Liver (tissue), 9 donors: ENCODE data around the gene VASH2. TPM values are rescaled to one million over a fixed set of nuclear protein-coding genes. Genes with fewer than 3 reads are reported as not detected.

ENCODE experiments used
- DNase-seq: peaks from one replicate; pipeline ENCODE4 v3.0.0-alpha.2; 2017; ENCODE audit warnings: low spot score
- H3K27ac ChIP-seq, 2 donors: one replicate each; pipeline ENCODE4 v1.7.0; 2013; ENCODE audit warnings: inconsistent platforms in 2 of 2, low read length in 2 of 2, control low read depth in 1 of 2, low read depth in 1 of 2, mild to moderate bottlenecking in 1 of 2
- H3K27me3 ChIP-seq, 4 donors: one replicate each; pipeline versions ENCODE4 v1.6.1 to v1.7.0; 2013; ENCODE audit warnings: low read length in 3 of 4, inconsistent platforms in 1 of 4, mild to moderate bottlenecking in 1 of 4, moderate library complexity in 1 of 4; ENCODE audit not compliant: control insufficient read depth in 4 of 4, insufficient read depth in 4 of 4
- H3K36me3 ChIP-seq, 4 donors: one replicate each; pipeline versions ENCODE4 v1.6.1 to v1.7.0; 2013; ENCODE audit warnings: low read length in 3 of 4, mild to moderate bottlenecking in 3 of 4, low read depth in 1 of 4, moderate library complexity in 1 of 4; ENCODE audit not compliant: control insufficient read depth in 4 of 4, insufficient read depth in 3 of 4
- H3K4me1 ChIP-seq, 4 donors: one replicate each; pipeline versions ENCODE4 v1.6.1 to v1.7.0; 2013; ENCODE audit warnings: low read length in 3 of 4, mild to moderate bottlenecking in 3 of 4, moderate library complexity in 1 of 4; ENCODE audit not compliant: control insufficient read depth in 4 of 4, insufficient read depth in 4 of 4
- H3K4me3 ChIP-seq, 3 donors: one replicate each; pipeline versions ENCODE4 v1.6.1 to v1.7.0; 2013; ENCODE audit warnings: low read length in 3 of 3, control low read depth in 1 of 3, low read depth in 1 of 3, mild to moderate bottlenecking in 1 of 3
- H3K9ac ChIP-seq, 2 donors: one replicate each; pipeline ENCODE4 v1.7.0; 2013; ENCODE audit warnings: low read length in 2 of 2, mild to moderate bottlenecking in 2 of 2, moderate library complexity in 2 of 2, control low read depth in 1 of 2, low read depth in 1 of 2
- H3K9me3 ChIP-seq, 4 donors: one replicate each; pipeline versions ENCODE4 v1.6.1 to v1.7.0; 2013; ENCODE audit warnings: low read length in 3 of 4; ENCODE audit not compliant: control insufficient read depth in 4 of 4
- ATF3 ChIP-seq: IDR thresholded peaks from 2 replicates; pipeline ENCODE4 v1.6.1; 2016; ENCODE audit warnings: antibody characterized with exemption
- CTCF ChIP-seq: fragments of 150-350 bp; IDR thresholded peaks from 2 replicates; pipeline ENCODE4 v1.5.1; 2017; ENCODE audit warnings: improper control_type of control experiment, low read depth, low read length; ENCODE audit not compliant: missing input control
- EGR1 ChIP-seq, 2 donors: IDR thresholded peaks; 2 replicates each; pipeline ENCODE4 v1.6.1; 2016 to 2018; ENCODE audit warnings: antibody characterized with exemption in 2 of 2, low read depth in 2 of 2
- FOXA1 ChIP-seq: IDR thresholded peaks from 2 replicates; pipeline ENCODE4 v1.6.1; 2016; ENCODE audit warnings: antibody characterized with exemption
- FOXA2 ChIP-seq: IDR thresholded peaks from 2 replicates; pipeline ENCODE4 v1.6.1; 2016; ENCODE audit warnings: antibody characterized with exemption
- GABPA ChIP-seq, 2 donors: IDR thresholded peaks in 1 of 2; conservative IDR thresholded peaks in 1 of 2; 2 replicates each; pipeline ENCODE4 v1.6.1; 2016; ENCODE audit warnings: antibody characterized with exemption in 2 of 2, mild to moderate bottlenecking in 1 of 2, moderate library complexity in 1 of 2
- HNF4A ChIP-seq, 2 donors: conservative IDR thresholded peaks; 2 replicates each; pipeline ENCODE4 v1.6.1; 2016; ENCODE audit warnings: antibody characterized with exemption in 2 of 2, mild to moderate bottlenecking in 2 of 2
- HNF4G ChIP-seq: IDR thresholded peaks from 2 replicates; pipeline ENCODE4 v1.6.1; 2016; ENCODE audit warnings: antibody characterized with exemption
- JUND ChIP-seq, 2 donors: IDR thresholded peaks; 2 replicates each; pipeline ENCODE4 v1.6.1; 2016; ENCODE audit warnings: antibody characterized with exemption in 2 of 2
- MAX ChIP-seq: IDR thresholded peaks from 2 replicates; pipeline ENCODE4 v1.6.1; 2016; ENCODE audit warnings: antibody characterized with exemption
- NR2F2 ChIP-seq: IDR thresholded peaks from 2 replicates; pipeline ENCODE4 v1.6.1; 2016; ENCODE audit warnings: antibody characterized with exemption
- RAD21 ChIP-seq, 2 donors: IDR thresholded peaks; 2 replicates each; pipeline ENCODE4 v1.6.1; 2016; ENCODE audit warnings: antibody characterized with exemption in 2 of 2, mild to moderate bottlenecking in 2 of 2
- REST ChIP-seq: IDR thresholded peaks from 2 replicates; pipeline ENCODE4 v1.6.1; 2016; ENCODE audit warnings: antibody characterized with exemption, mild to moderate bottlenecking
- RXRA ChIP-seq, 2 donors: IDR thresholded peaks; 2 replicates each; pipeline ENCODE4 v1.6.1; 2017 to 2018; ENCODE audit warnings: antibody characterized with exemption in 2 of 2, mild to moderate bottlenecking in 1 of 2
- SP1 ChIP-seq: IDR thresholded peaks from 2 replicates; pipeline ENCODE4 v1.6.1; 2018; ENCODE audit warnings: antibody characterized with exemption, mild to moderate bottlenecking
- TAF1 ChIP-seq: conservative IDR thresholded peaks from 2 replicates; pipeline ENCODE4 v1.6.1; 2016; ENCODE audit warnings: antibody characterized with exemption, mild to moderate bottlenecking
- YY1 ChIP-seq: IDR thresholded peaks from 2 replicates; pipeline ENCODE4 v1.6.1; 2016; ENCODE audit warnings: antibody characterized with exemption, mild to moderate bottlenecking
- ZBTB33 ChIP-seq: IDR thresholded peaks from 2 replicates; pipeline ENCODE4 v1.6.1; 2016; ENCODE audit warnings: antibody characterized with exemption
- WGBS: extraction: QIAGEN DNeasy Blood & Tissue Kit; methylation state at CpG from one replicate; pipeline ENCODE4 v1.1.7; 2013; 5-methylcytosine and 5-hydroxymethylcytosine counted together
- polyA plus RNA-seq, 2 donors: library from polyadenylated mRNA; stranded (reverse) in 1 of 2; unstranded in 1 of 2; fragments of 200-250 nt in 1 of 2; fragments of >200 nt in 1 of 2; fragmentation: Nextera tagmentation in 1 of 2; extraction: Ambion mirVana in 1 of 2; gene quantifications; one replicate each; pipeline versions ENCODE4 v1.2.1 to v1.2.3, GENCODE V29; 2013 to 2015
- total RNA-seq, 2 donors: library from RNA; depleted of rRNA; stranded (reverse); fragments of >200 nt; gene quantifications; one replicate each; pipeline ENCODE4 v1.2.3, GENCODE V29; 2014
- donor health status: healthy.
- donor health status: healthy.
- donor health status: healthy.
- donor health status: healthy.
- donor health status: healthy.

Gene VASH2
- total and polyA plus RNA-seq, 4 donors, result 0.01 to 0.70 (median 0.23) TPM

GRCh38 chr1:212918824-212919223 lies 31.5 kb upstream of the VASH2 start (continued):
- TF ChIP-seq HNF4A (conservative IDR thresholded peaks at IDR 0.05) (no peak), MAX (no peak)

- no peak for DNase-seq
- no peak overlapping the region for H3K9ac ChIP-seq
- no peaks in the 10 kb centered on the region for H3K4me1 ChIP-seq
- TF ChIP-seq EGR1 (IDR thresholded peaks at IDR 0.05; ENCODE audit: low read depth in 2 of 2) (no peak), RXRA (IDR thresholded peaks at IDR 0.05) (no peak), TAF1 (no peak), FOXA1 (no peak), RAD21 (IDR thresholded peaks at IDR 0.05) (no peak), HNF4G (no peak), SP1 (no peak), FOXA2 (no peak), HNF4A (conservative IDR thresholded peaks at IDR 0.05) (no peak)
- H3K27ac ChIP-seq, result no peak overlapping the region
- no peaks in the 10 kb centered on the region for H3K36me3 ChIP-seq
- 74% methylated on average over 7 of the region's 7 CpGs for WGBS
- H3K9me3 ChIP-seq, result no peaks in the 10 kb centered on the region
- no peaks in the 10 kb centered on the region for H3K27me3 ChIP-seq
- H3K4me3 ChIP-seq, result no peak overlapping the region
Measured at GRCh38 chr1:212920246-212920645, 30.1 kb upstream of the VASH2 start.

GRCh38 chr1:212920896-212921295 lies 29.4 kb upstream of the VASH2 start:
- WGBS, result 67% methylated on average over 6 of the region's 6 CpGs
- Histone ChIP-seq H3K9me3 (no peaks in the 10 kb centered on the region), H3K36me3 (no peaks in the 10 kb centered on the region), H3K27ac (no peak overlapping the region), H3K4me3 (no peak overlapping the region), H3K4me1 (no peaks in the 10 kb centered on the region), H3K9ac (no peak overlapping the region), H3K27me3 (no peaks in the 10 kb centered on the region)
- no peak for DNase-seq
- peak; percentile 13 for TF ChIP-seq CTCF
- peak in 1 of 2 donors; percentile 24 for TF ChIP-seq RAD21 (IDR thresholded peaks at IDR 0.05)
- no peak for TF ChIP-seq MAX

- no peak overlapping the region for H3K9ac ChIP-seq
- H3K4me3 ChIP-seq, result no peak overlapping the region
- no peak overlapping the region for H3K27ac ChIP-seq
- DNase-seq, result no peak
- no peaks in the 10 kb centered on the region for H3K4me1 ChIP-seq
- WGBS, result 83% methylated on average over 5 of the region's 5 CpGs
- H3K27me3 ChIP-seq, result no peaks in the 10 kb centered on the region
- H3K9me3 ChIP-seq, result peaks cover 0 to 1% (median under 1%) of the 10 kb centered on the region in 4 donors
- no peaks in the 10 kb centered on the region for H3K36me3 ChIP-seq
- TF ChIP-seq REST, result no peak
- TF ChIP-seq GABPA (IDR thresholded peaks at IDR 0.05 in 1 of 2, conservative IDR thresholded peaks at IDR 0.05 in 1 of 2), result no peak
- TF ChIP-seq FOXA1, result no peak
- no peak for TF ChIP-seq RXRA (IDR thresholded peaks at IDR 0.05)
- TF ChIP-seq YY1, result no peak
- no peak for TF ChIP-seq RAD21 (IDR thresholded peaks at IDR 0.05)
- TF ChIP-seq ATF3, result no peak
- no peak for TF ChIP-seq SP1
- TF ChIP-seq NR2F2, result no peak
- no peak for TF ChIP-seq HNF4A (conservative IDR thresholded peaks at IDR 0.05)
- TF ChIP-seq ZBTB33, result no peak
- TF ChIP-seq MAX, result no peak
- TF ChIP-seq TAF1, result no peak
- no peak for TF ChIP-seq JUND (IDR thresholded peaks at IDR 0.05)
Measured at GRCh38 chr1:212922016-212922415, 28.3 kb upstream of the VASH2 start.
